IMR-90 (cell line): ENCODE measurements around the gene CDK11B. TPM values are rescaled to one million over a fixed set of nuclear protein-coding genes. Genes with fewer than 3 reads are reported as not detected.

Experiments used
- ATAC-seq: fragments of 200-7000 bp; cut with Tn5 transposase; 2 replicates; pipeline ENCODE4 v1.9.1; 2020; ENCODE audit warnings: low read depth, mild to moderate bottlenecking, moderate library complexity
- BruUV-seq: library from RNA; stranded (reverse); fragments of 400-500 nt; replicated peaks from 2 replicates; lab custom pipeline; 2021; lab: Mats Ljungman, UMichigan
- CTCF ChIA-PET: fragments of 300-600 bp; formaldehyde crosslinking; extraction: SDS; loops from one replicate; lab custom pipeline; 2021; ENCODE audit warnings: antibody characterized with exemption; lab: Yijun Ruan, JAX
- POLR2A ChIA-PET: fragments of 300-600 bp; sonication (Branson Sonifier 250); formaldehyde crosslinking; loops from one replicate; lab custom pipeline; 2022; ENCODE audit warnings: antibody characterized with exemption; ENCODE audit not compliant: unreplicated experiment; lab: Charles Lee
- DNase-seq: peaks from one replicate; pipeline ENCODE4 v3.0.0; 2013
- H2AFZ ChIP-seq: replicated peaks from 2 replicates; pipeline ENCODE3; 2013; ENCODE audit warnings: low read length, mild to moderate bottlenecking; ENCODE audit not compliant: poor library complexity
- H2AK5ac ChIP-seq: 2 replicates; pipeline ENCODE4 v1.6.1; 2013; ENCODE audit warnings: low read depth, low read length, inconsistent platforms
- H2AK9ac ChIP-seq: replicated peaks from 2 replicates; pipeline ENCODE3; 2013; ENCODE audit warnings: mild to moderate bottlenecking, low read depth, low read length, moderate library complexity; ENCODE audit not compliant: poor library complexity
- H2BK120ac ChIP-seq: 2 replicates; pipeline ENCODE4 v1.6.1; 2013; ENCODE audit warnings: low read depth, low read length, inconsistent platforms
- H2BK15ac ChIP-seq: 3 replicates; pipeline ENCODE4 v1.6.1; 2013; ENCODE audit warnings: low read depth, low read length, inconsistent platforms
- H2BK20ac ChIP-seq: 2 replicates; pipeline ENCODE4 v1.6.1; 2013; ENCODE audit warnings: low read depth, mild to moderate bottlenecking, inconsistent platforms, low read length, moderate library complexity
- H2BK5ac ChIP-seq: 2 replicates; pipeline ENCODE4 v1.6.1; 2013; ENCODE audit warnings: mild to moderate bottlenecking, low read depth, low read length, inconsistent platforms; ENCODE audit not compliant: poor library complexity, severe bottlenecking
- H3K14ac ChIP-seq: replicated peaks from 2 replicates; pipeline ENCODE4 v1.6.1; 2013; ENCODE audit warnings: low read depth, low read length, inconsistent platforms
- H3K18ac ChIP-seq: 2 replicates; pipeline ENCODE4 v1.6.1; 2013; ENCODE audit warnings: low read depth, low read length, control low read depth
- H3K23ac ChIP-seq: 2 replicates; pipeline ENCODE4 v1.6.1; 2013; ENCODE audit warnings: low read depth, low read length, inconsistent platforms
- H3K27ac ChIP-seq: 2 replicates; pipeline ENCODE4 v1.5.1; 2013; ENCODE audit warnings: mild to moderate bottlenecking, control low read depth, low read length; ENCODE audit not compliant: insufficient read depth
- H3K27me3 ChIP-seq: 2 replicates; pipeline ENCODE4 v1.6.1; 2013; ENCODE audit warnings: low read length; ENCODE audit not compliant: control insufficient read depth, insufficient read depth
- H3K36me3 ChIP-seq: 2 replicates; pipeline ENCODE4 v1.6.1; 2013; ENCODE audit warnings: low read length, mixed read lengths; ENCODE audit not compliant: control insufficient read depth, insufficient read depth
- H3K4ac ChIP-seq: 2 replicates; pipeline ENCODE4 v1.6.1; 2013; ENCODE audit warnings: low read depth, low read length, inconsistent platforms
- H3K4me1 ChIP-seq: 2 replicates; pipeline ENCODE4 v1.6.1; 2013; ENCODE audit warnings: low read length, mixed read lengths; ENCODE audit not compliant: control insufficient read depth, insufficient read depth
- H3K4me2 ChIP-seq: 2 replicates; pipeline ENCODE4 v1.6.1; 2013; ENCODE audit warnings: low read depth, mild to moderate bottlenecking, control low read depth, low read length, moderate library complexity
- H3K4me3 ChIP-seq: 2 replicates; pipeline ENCODE4 v1.5.1; 2013; ENCODE audit warnings: low read depth, mild to moderate bottlenecking, control low read depth, low read length, moderate library complexity; ENCODE audit not compliant: insufficient read depth
- H3K56ac ChIP-seq: 2 replicates; pipeline ENCODE4 v1.6.1; 2013; ENCODE audit warnings: low read length, inconsistent platforms; ENCODE audit not compliant: insufficient read depth; ENCODE audit errors: extremely low read depth
- H3K79me1 ChIP-seq, 2 experiments: 2 replicates each; pipeline ENCODE4 v1.6.1; 2013; ENCODE audit warnings: low read length in 2 of 2, inconsistent platforms in 1 of 2, low read depth in 1 of 2
- H3K9ac ChIP-seq: 2 replicates; pipeline ENCODE4 v1.6.1; 2013; ENCODE audit warnings: low read depth, low read length, control low read depth
- H3K9me1 ChIP-seq: 2 replicates; pipeline ENCODE4 v1.6.1; 2013; ENCODE audit warnings: low read length, inconsistent platforms; ENCODE audit not compliant: insufficient read depth
- H3K9me3 ChIP-seq: 2 replicates; pipeline ENCODE4 v1.6.1; 2013; ENCODE audit warnings: low read length; ENCODE audit not compliant: control insufficient read depth, insufficient read depth
- H4K20me1 ChIP-seq: 2 replicates; pipeline ENCODE4 v1.6.1; 2013; ENCODE audit warnings: low read length, inconsistent platforms; ENCODE audit not compliant: insufficient read depth
- H4K5ac ChIP-seq: 2 replicates; pipeline ENCODE4 v1.6.1; 2013; ENCODE audit warnings: mild to moderate bottlenecking, low read depth, low read length, control low read depth
- H4K8ac ChIP-seq, 2 experiments: 2 replicates each; pipeline ENCODE4 v1.6.1; 2013; ENCODE audit warnings: low read depth in 2 of 2, low read length in 2 of 2, control low read depth in 1 of 2, inconsistent platforms in 1 of 2
- H4K91ac ChIP-seq: 2 replicates; pipeline ENCODE4 v1.6.1; 2013; ENCODE audit warnings: low read depth, low read length, inconsistent platforms; ENCODE audit not compliant: insufficient read depth
- BHLHE40 ChIP-seq: fragments of 150-350 bp; IDR thresholded peaks from 2 replicates; pipeline ENCODE4 v1.6.1; 2016; ENCODE audit warnings: mild to moderate bottlenecking, low read depth, low read length
- CEBPB ChIP-seq: IDR thresholded peaks from 2 replicates; pipeline ENCODE4 v1.6.1; 2012; ENCODE audit warnings: low read depth, low read length, improper control_type of control experiment
- CHD1 ChIP-seq: IDR thresholded peaks from 2 replicates; pipeline ENCODE4 v1.6.1; 2012; ENCODE audit warnings: low read depth, low read length, improper control_type of control experiment
- CTCF ChIP-seq: conservative IDR thresholded peaks from 2 replicates; pipeline ENCODE4 v1.5.1; 2012; ENCODE audit warnings: mild to moderate bottlenecking, low read depth, low read length, improper control_type of control experiment
- FOS ChIP-seq: fragments of 150-350 bp; IDR thresholded peaks from 2 replicates; pipeline ENCODE4 v1.6.1; 2016; ENCODE audit warnings: low read depth, low read length
- MAFK ChIP-seq: IDR thresholded peaks from 2 replicates; pipeline ENCODE4 v1.6.1; 2012; ENCODE audit warnings: low read depth, low read length, improper control_type of control experiment
- MAZ ChIP-seq: IDR thresholded peaks from 2 replicates; pipeline ENCODE4 v1.6.1; 2012; ENCODE audit warnings: low read depth, mild to moderate bottlenecking, low read length, improper control_type of control experiment, moderate library complexity, borderline replicate concordance
- MXI1 ChIP-seq: IDR thresholded peaks from 2 replicates; pipeline ENCODE4 v1.6.1; 2012; ENCODE audit warnings: low read depth, mild to moderate bottlenecking, low read length, moderate library complexity, borderline replicate concordance
- NFE2L2 ChIP-seq: fragments of 150-350 bp; IDR thresholded peaks from 2 replicates; pipeline ENCODE4 v1.6.1; 2016; ENCODE audit warnings: low read depth, mild to moderate bottlenecking, low read length
- POLR2A ChIP-seq: IDR thresholded peaks from 2 replicates; pipeline ENCODE4 v1.6.1; 2012; ENCODE audit warnings: mild to moderate bottlenecking, low read depth, low read length
- RAD21 ChIP-seq: IDR thresholded peaks from 2 replicates; pipeline ENCODE4 v1.6.1; 2012; ENCODE audit warnings: low read length, improper control_type of control experiment
- RCOR1 ChIP-seq: IDR thresholded peaks from 2 replicates; pipeline ENCODE4 v1.6.1; 2012; ENCODE audit warnings: mild to moderate bottlenecking, low read length, improper control_type of control experiment; ENCODE audit not compliant: insufficient replicate concordance
- RFX5 ChIP-seq: IDR thresholded peaks from 2 replicates; pipeline ENCODE4 v1.8.0; 2012; ENCODE audit warnings: low read depth, mild to moderate bottlenecking, low read length, moderate library complexity
- SMC3 ChIP-seq: fragments of 150-350 bp; IDR thresholded peaks from 2 replicates; pipeline ENCODE4 v1.6.1; 2016; ENCODE audit warnings: low read depth, mild to moderate bottlenecking, antibody characterized with exemption, low read length, moderate library complexity
- USF2 ChIP-seq: fragments of 150-350 bp; IDR thresholded peaks from 2 replicates; pipeline ENCODE4 v1.6.1; 2017; ENCODE audit warnings: mild to moderate bottlenecking, antibody characterized with exemption, low read length, low read depth
- WGBS, 2 experiments: methylation state at CpG; one replicate each; pipeline versions ENCODE4 v1.1.5 to v1.1.7; 2013; ENCODE audit warnings: missing lambda C conversion rate in 2 of 2; ENCODE audit not compliant: insufficient read length in 1 of 2; ENCODE audit errors: extremely low coverage in 2 of 2; 5-methylcytosine and 5-hydroxymethylcytosine counted together
- dilution Hi-C: fragments of 300-500 bp; cut with HindIII; formaldehyde crosslinking; loops from one replicate; pipeline ENCODE4 v1.14.3; 2018; ENCODE audit warnings: low sequenced_read_pairs; ENCODE audit not compliant: unreplicated experiment
- in situ Hi-C: fragments of 300-500 bp; cut with MboI; formaldehyde crosslinking; loops from 3 replicates; pipeline ENCODE4 v1.14.3; 2019; ENCODE audit warnings: low sequenced_read_pairs, inconsistent platforms, mixed read lengths
- intact Hi-C: fragments of 100-400 bp; cut with micrococcal nuclease; formaldehyde crosslinking; loops from 2 replicates; pipeline ENCODE4 v1.10.0; 2022
- polyA plus RNA-seq, 3 experiments: library from polyadenylated mRNA; depleted of rRNA; stranded (reverse); fragments of >200 nt; gene quantifications; 2 replicates each; pipeline ENCODE4 v1.2.3, GENCODE V29; 2012; ENCODE audit warnings: low replicate concordance in 1 of 3
- total RNA-seq: library from RNA; depleted of rRNA; stranded (reverse); fragments of >200 nt; gene quantifications from 2 replicates; pipeline ENCODE4 v1.2.3, GENCODE V29; 2012
- TF ChIP-seq, protein P1 (sequence below): fragments of 150-350 bp; IDR thresholded peaks from 2 replicates; pipeline ENCODE4 v1.6.1; 2016; ENCODE audit warnings: low read depth, mild to moderate bottlenecking, low read length, moderate library complexity, borderline replicate concordance

Gene CDK11B
- total and polyA plus RNA-seq, 2 of the 4 experiments (the other 2 are of a cell fraction), result 8.2 to 19.1 TPM

DNA sequence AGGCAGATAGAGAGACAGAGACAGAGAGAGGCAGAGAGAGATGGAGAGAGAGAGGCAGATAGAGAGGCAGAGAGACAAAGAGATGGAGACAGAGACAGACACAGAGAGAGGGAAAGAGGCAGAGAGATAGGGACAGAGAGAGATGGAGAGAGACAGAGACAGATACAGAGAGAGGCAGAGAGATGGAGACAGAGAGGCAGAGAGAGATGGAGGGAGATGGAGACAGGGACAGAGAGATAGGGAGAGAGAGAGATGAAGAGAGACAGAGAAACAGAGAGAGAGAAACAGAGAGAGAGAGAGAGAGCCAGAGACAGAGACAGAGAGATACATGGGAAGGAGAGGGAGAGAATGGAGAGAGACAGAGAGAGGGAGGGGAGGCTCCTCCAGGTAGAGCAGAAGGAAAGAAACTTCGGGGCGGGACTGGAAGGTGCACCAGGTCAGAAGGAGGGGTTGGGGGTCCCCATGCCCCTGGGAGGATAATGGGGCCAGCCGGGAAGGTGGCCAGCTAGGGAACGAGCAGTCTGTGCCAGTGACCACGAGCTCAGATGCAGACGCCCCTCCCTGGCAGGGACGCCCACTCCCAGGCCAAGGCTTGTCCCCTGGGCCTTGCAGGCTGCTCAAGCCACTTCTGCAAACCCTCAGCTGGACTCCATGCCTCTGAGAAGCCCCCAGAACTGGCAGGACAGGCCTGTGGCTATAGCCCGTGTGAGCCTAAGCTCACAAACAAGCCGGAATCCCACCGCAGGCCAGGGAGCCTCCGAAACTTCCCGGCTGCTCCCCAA is 62.1 kb downstream of the CDK11B start:
- no peak overlapping the region for H2BK15ac ChIP-seq
- no peak overlapping the region for H4K91ac ChIP-seq
- H4K5ac ChIP-seq, result no peak overlapping the region
- no peak overlapping the region for H3K23ac ChIP-seq
- H2AFZ ChIP-seq, result peak overlapping the region; percentile 14
- DNase-seq (no peak), ATAC-seq (no peak)
- H4K20me1 ChIP-seq, result no peaks in the 10 kb centered on the region
- in situ Hi-C loops, result no loop called here
- H3K9ac ChIP-seq, result no peak overlapping the region
- H2BK20ac ChIP-seq, result no peak overlapping the region
- dilution Hi-C loops, result no loop called here
- ChIA-PET POLR2A (no interaction called here), CTCF (no interaction called here)
- no peaks in the 10 kb centered on the region for H3K36me3 ChIP-seq
- no peak overlapping the region for H2BK5ac ChIP-seq
- H3K14ac ChIP-seq, result no peak overlapping the region
- peaks cover 24% of the 10 kb centered on the region for H3K27me3 ChIP-seq
- WGBS, 2 experiments, result 30% methylated on average over 12 of the region's 12 CpGs; no CpG with 5 or more reads in 1 of the 2 experiments
- no peak overlapping the region for H3K4me3 ChIP-seq
- H3K9me3 ChIP-seq, result no peaks in the 10 kb centered on the region
- TF ChIP-seq MAZ (no peak), RAD21 (no peak), SMC3 (no peak), MXI1 (no peak), POLR2A (no peak), MAFK (no peak), BHLHE40 (no peak), FOS (no peak), CEBPB (no peak), CTCF (no peak), RFX5 (no peak), USF2 (no peak), NFE2L2 (no peak), CHD1 (no peak), RCOR1 (no peak)
- TF ChIP-seq, protein P1, sequence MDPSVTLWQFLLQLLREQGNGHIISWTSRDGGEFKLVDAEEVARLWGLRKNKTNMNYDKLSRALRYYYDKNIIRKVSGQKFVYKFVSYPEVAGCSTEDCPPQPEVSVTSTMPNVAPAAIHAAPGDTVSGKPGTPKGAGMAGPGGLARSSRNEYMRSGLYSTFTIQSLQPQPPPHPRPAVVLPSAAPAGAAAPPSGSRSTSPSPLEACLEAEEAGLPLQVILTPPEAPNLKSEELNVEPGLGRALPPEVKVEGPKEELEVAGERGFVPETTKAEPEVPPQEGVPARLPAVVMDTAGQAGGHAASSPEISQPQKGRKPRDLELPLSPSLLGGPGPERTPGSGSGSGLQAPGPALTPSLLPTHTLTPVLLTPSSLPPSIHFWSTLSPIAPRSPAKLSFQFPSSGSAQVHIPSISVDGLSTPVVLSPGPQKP, result no peak
- peaks cover 10% of the 10 kb centered on the region; the same call in 1 of the 2 replicates for H3K4me1 ChIP-seq
- H3K79me1 ChIP-seq, result no peaks in the 10 kb centered on the region
- H3K18ac ChIP-seq, result no peak overlapping the region
- H3K9me1 ChIP-seq, result no peaks in the 10 kb centered on the region
- no peak overlapping the region for H2AK5ac ChIP-seq
- H2BK120ac ChIP-seq, result no peak overlapping the region
- no peak overlapping the region for H3K27ac ChIP-seq
- no peak overlapping the region for H3K4me2 ChIP-seq
- no peak overlapping the region for H3K4ac ChIP-seq
- no peak overlapping the region for H4K8ac ChIP-seq
- H3K56ac ChIP-seq, result no peak overlapping the region
- BruUV-seq, result no TSS peak
- intact Hi-C loops, result no loop called here
- no peak overlapping the region for H2AK9ac ChIP-seq
